Right lobe of liver (tissue), 4 donors: ENCODE results near the gene AGPAT2.

Source experiments
- CTCF ChIP-seq, 4 donors: fragments of 200-600 bp in 3 of 4; fragments of 450-650 bp in 1 of 4; IDR thresholded peaks; one replicate each; pipeline versions ENCODE4 v1.5.1 to v1.8.0; 2016 to 2022; ENCODE audit warnings: antibody characterized with exemption in 4 of 4, mild to moderate bottlenecking in 2 of 4
- POLR2A ChIP-seq: fragments of 450-650 bp; IDR thresholded peaks from one replicate; pipeline ENCODE4 v1.6.1; 2017; ENCODE audit warnings: antibody characterized with exemption, mild to moderate bottlenecking
- donor health status: DM: no; HTN: no; CAD: no.
- donor health status: DM: no; HTN: no; CAD: no.
- donor health status: DM: no; HTN: yes; CAD: no.

GRCh38 chr9:136645352-136645902 is 41.8 kb downstream of the AGPAT2 start:
- no peak for TF ChIP-seq CTCF (IDR thresholded peaks at IDR 0.05)
- no peak for TF ChIP-seq POLR2A
